ENCODE data around the gene ZNF99. TPM values are rescaled to one million over a fixed set of nuclear protein-coding genes. Genes with fewer than 3 reads are reported as not detected.

Gene ZNF99
- under 1 TPM in 3 of 4 donors, not detected in 1; under 0.01 to 0.27 (median 0.02) TPM for total RNA-seq

DNA sequence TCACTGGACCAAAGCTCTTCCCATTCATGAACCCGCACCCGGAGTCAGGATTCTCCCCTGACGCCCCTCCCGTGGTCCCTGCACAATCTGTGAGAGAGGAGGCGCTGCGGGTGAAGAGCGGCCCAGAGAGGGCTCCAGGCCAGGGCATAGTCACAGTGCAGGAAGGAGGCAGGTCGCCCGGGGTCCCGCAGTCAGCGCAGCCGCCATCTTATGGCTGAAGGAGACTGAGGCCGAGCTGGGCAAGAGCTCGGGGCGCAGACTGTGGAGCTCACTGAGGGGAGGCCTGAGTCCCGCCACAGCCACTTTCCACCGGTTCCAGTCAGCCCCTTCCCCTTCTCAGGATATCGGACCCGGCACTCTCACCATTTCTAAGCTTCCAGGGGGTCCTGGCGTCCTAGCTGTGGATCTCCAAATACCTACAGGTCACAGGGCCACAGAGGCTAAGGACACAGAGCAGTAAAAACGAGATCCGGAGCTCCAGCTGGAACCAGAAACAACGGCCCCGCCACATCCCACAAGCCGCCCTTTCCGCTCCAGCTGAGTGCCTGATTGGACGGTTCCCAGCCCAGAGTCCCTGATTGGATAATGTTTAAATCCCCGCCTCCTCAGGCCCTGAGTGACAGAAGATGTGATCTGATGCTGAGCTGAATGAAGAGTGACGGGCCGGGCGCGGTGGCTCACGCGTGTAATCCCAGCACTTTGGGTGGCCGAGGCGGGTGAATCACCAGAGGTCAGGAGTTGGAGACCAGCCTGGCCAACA is at the start of gene ZNF99:
Gene ZNF99, minus strand, starts transcription at position 501 of the 760 bp plus-strand sequence. Its CDS starts 135 bp downstream, at position 366.
- no peaks in the 10 kb centered on the region for H3K4me1 ChIP-seq
- H3K36me3 ChIP-seq, result no peaks in the 10 kb centered on the region
- ATAC-seq, result peak; percentile 72
- H3K27ac ChIP-seq, result peak within 1 kb of the TSS in 1 of 4 donors; percentile 61
- 5% methylated on average over 21 of the region's 36 CpGs; no CpG with 5 or more reads in 1 of the 2 donors for WGBS, 2 donors (ENCODE audit: low coverage in 1 of 2)
- peak within 1 kb of the TSS in 1 of 2 donors; percentile 44 for H3K4me3 ChIP-seq
- H3K9me3 ChIP-seq, result peaks cover 0 to 11% (median 0%) of the 10 kb centered on the region in 3 donors
- H3K27me3 ChIP-seq, result peaks cover 14% of the 10 kb centered on the region
- TF ChIP-seq, protein P1, sequence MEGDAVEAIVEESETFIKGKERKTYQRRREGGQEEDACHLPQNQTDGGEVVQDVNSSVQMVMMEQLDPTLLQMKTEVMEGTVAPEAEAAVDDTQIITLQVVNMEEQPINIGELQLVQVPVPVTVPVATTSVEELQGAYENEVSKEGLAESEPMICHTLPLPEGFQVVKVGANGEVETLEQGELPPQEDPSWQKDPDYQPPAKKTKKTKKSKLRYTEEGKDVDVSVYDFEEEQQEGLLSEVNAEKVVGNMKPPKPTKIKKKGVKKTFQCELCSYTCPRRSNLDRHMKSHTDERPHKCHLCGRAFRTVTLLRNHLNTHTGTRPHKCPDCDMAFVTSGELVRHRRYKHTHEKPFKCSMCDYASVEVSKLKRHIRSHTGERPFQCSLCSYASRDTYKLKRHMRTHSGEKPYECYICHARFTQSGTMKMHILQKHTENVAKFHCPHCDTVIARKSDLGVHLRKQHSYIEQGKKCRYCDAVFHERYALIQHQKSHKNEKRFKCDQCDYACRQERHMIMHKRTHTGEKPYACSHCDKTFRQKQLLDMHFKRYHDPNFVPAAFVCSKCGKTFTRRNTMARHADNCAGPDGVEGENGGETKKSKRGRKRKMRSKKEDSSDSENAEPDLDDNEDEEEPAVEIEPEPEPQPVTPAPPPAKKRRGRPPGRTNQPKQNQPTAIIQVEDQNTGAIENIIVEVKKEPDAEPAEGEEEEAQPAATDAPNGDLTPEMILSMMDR (IDR thresholded peaks at IDR 0.05), result no peak
- TF ChIP-seq POLR2AphosphoS5 (IDR thresholded peaks at IDR 0.05) (no peak), POLR2A (IDR thresholded peaks at IDR 0.05) (no peak), EP300 (IDR thresholded peaks at IDR 0.05) (no peak)

DNA sequence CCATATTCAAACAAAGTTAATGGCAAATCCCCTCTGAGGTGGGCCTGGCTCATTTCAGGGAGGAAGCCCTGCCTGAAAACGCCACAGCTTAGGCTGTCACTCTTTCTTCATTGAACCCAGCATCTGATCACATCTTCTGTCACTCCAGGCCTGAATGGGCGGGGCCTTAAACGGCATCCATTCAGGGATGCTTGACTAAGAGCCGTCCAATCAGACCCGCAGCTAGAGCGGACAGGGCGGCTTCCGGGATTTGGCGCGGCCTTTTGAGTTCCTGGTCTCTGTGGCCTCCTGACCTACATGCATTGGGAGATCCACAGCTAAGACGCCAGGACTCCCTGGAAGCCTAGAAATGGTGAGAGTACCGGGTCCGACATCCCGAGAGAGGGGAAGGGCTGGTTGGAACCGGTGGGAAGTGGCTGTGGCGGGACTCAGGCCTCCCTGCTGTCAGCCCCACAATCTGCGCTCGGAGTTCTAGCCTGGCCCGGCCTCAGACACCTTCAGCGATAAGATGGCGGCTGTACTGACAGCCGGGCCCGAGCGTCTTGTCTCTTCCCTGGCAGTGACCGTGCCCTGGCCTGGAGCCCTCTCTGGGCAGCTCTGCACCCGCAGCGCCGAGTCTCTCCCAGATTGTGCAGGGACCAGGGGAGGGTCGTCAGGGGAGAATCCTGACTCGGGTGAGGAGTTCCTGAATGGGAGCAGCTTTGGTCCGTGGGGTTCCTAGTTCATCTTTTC is 48.2 kb upstream of the ZNF99 start, which contains the start of gene ZNF723:
Gene ZNF723, plus strand, starts transcription at position 261 of the 732 bp plus-strand sequence. Its CDS starts 89 bp downstream, at position 350.
- peaks cover 0 to 49% (median 2%) of the 10 kb centered on the region in 3 donors for H3K9me3 ChIP-seq
- TF ChIP-seq POLR2AphosphoS5 (IDR thresholded peaks at IDR 0.05) (no peak), POLR2A (IDR thresholded peaks at IDR 0.05) (no peak), EP300 (IDR thresholded peaks at IDR 0.05) (no peak)
- TF ChIP-seq, protein P1 (IDR thresholded peaks at IDR 0.05), result no peak
- H3K4me1 ChIP-seq, result no peaks in the 10 kb centered on the region
- peaks cover 13% of the 10 kb centered on the region for H3K27me3 ChIP-seq
- no peak for ATAC-seq
- no peak within 1 kb of the TSS for H3K4me3 ChIP-seq
- H3K36me3 ChIP-seq, result no peaks in the 10 kb centered on the region
- 6 to 7% methylated on average over 3 to 5 of the region's 31 CpGs for WGBS, 2 donors (ENCODE audit: low coverage in 1 of 2)
- no peak within 1 kb of the TSS for H3K27ac ChIP-seq

DNA sequence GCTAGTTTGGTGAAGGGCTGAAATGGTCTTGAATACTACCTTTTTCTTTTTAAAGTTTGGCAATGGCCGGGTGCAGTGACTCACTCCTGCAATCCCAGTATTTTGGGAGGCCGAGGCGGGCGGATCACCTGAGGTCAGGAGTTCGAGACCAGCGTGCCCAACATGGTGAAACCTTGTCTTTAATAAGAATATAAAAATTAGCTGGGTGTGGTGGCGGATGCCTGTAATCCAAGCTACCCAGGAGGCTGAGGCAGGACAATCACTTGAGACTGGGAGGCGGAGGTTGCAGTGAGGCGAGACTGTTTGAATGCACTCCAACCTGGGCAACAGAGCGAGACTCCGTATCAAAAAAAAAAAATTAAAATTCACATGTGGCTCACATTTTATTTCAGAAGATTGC is 47.3 kb upstream of the ZNF99 start:
- no peak for TF ChIP-seq POLR2AphosphoS5 (IDR thresholded peaks at IDR 0.05)
- TF ChIP-seq, protein P1 (IDR thresholded peaks at IDR 0.05), result no peak
- no peak for TF ChIP-seq POLR2A (IDR thresholded peaks at IDR 0.05)
- TF ChIP-seq EP300 (IDR thresholded peaks at IDR 0.05), result no peak
- Histone ChIP-seq H3K4me3 (no peak overlapping the region), H3K27ac (no peak overlapping the region), H3K27me3 (peaks cover 13% of the 10 kb centered on the region), H3K4me1 (no peaks in the 10 kb centered on the region), H3K9me3 (peaks cover 0 to 49% (median 2%) of the 10 kb centered on the region in 3 donors), H3K36me3 (no peaks in the 10 kb centered on the region)
- whole genome bisulfite sequencing, 2 donors (ENCODE audit: low coverage in 1 of 2), result 94 to 96% methylated on average over 9 to 10 of the region's 11 CpGs
- ATAC-seq, result no peak

DNA sequence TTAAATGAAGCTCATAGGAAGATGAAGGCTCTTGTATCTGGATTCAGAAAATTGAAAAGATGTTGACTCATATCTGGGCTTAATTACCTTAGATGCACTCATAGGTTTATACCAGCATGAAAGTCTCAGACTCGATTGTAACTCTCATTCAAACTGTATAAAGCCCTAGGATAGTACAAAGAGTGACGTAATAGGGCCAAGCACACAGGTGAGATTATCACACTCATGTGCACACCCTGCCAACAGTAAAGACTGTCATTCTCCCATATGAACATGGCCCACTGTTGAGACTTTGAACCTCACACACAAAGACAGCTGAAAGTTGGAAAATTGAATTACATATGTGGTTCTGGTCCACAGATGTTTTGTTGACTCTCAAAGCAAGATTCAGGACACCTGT is 30.2 kb upstream of the ZNF99 start:
- H3K4me1 ChIP-seq, result no peaks in the 10 kb centered on the region
- TF ChIP-seq POLR2A (IDR thresholded peaks at IDR 0.05), result no peak
- TF ChIP-seq EP300 (IDR thresholded peaks at IDR 0.05), result no peak
- no peak for TF ChIP-seq POLR2AphosphoS5 (IDR thresholded peaks at IDR 0.05)
- TF ChIP-seq, protein P1 (IDR thresholded peaks at IDR 0.05), result no peak
- H3K4me3 ChIP-seq, result no peak overlapping the region
- H3K36me3 ChIP-seq, result no peaks in the 10 kb centered on the region
- WGBS, 2 donors (ENCODE audit: low coverage in 1 of 2), result 67 to 89% methylated on average over 1 of the region's 2 CpGs
- H3K27ac ChIP-seq, result no peak overlapping the region
- H3K9me3 ChIP-seq, result peaks cover 0 to 7% (median 0%) of the 10 kb centered on the region in 3 donors
- peaks cover 4% of the 10 kb centered on the region for H3K27me3 ChIP-seq
- ATAC-seq, result no peak
